Measurements from ENCODE around the gene SEPTIN1. TPM values are rescaled to one million over a fixed set of nuclear protein-coding genes. Genes with fewer than 3 reads are reported as not detected.

Gene SEPTIN1
- total and polyA plus RNA-seq, 2 experiments from 2014 or later, result 1.5 TPM; not detected in 1

GRCh38 chr16:30372038-30372712 is 10.2 kb downstream of the SEPTIN1 start:
- Histone ChIP-seq H2AFZ (no peak overlapping the region), H3K9me2 (replicated peaks; ENCODE audit: insufficient read depth) (no peaks in the 10 kb centered on the region), H3K4me1 (ENCODE audit: insufficient read depth) (peaks cover 19% of the 10 kb centered on the region), H3K4me2 (no peak overlapping the region), H3K27me3 (no peaks in the 10 kb centered on the region), H3K9me3 (ENCODE audit: low read depth) (no peaks in the 10 kb centered on the region), H3K4me3 (no peak overlapping the region), H4K20me1 (ENCODE audit: insufficient read depth, poor library complexity, severe bottlenecking) (peaks cover 26% of the 10 kb centered on the region), H3K36me3 (replicated peaks; ENCODE audit: insufficient read depth, low read depth) (no peaks in the 10 kb centered on the region), H3K27ac (peak overlapping the region; percentile 84), H3K79me2 (peaks cover 27% of the 10 kb centered on the region)
- TF ChIP-seq EZH2 (IDR thresholded peaks at IDR 0.05; ENCODE audit: borderline replicate concordance), result no peak
- TF ChIP-seq CTCF (IDR thresholded peaks at IDR 0.05; ENCODE audit: poor library complexity), result no peak
- no peak for TF ChIP-seq EZH2phosphoT487 (IDR thresholded peaks at IDR 0.05; ENCODE audit: low read depth, severe bottlenecking, unreplicated experiment)
- DNase-seq (ENCODE audit: low spot score), result peak; percentile 6
- WGBS (ENCODE audit: low lambda C conversion rate, missing lambda C conversion rate), result 91% methylated on average over 6 of the region's 6 CpGs

DNA sequence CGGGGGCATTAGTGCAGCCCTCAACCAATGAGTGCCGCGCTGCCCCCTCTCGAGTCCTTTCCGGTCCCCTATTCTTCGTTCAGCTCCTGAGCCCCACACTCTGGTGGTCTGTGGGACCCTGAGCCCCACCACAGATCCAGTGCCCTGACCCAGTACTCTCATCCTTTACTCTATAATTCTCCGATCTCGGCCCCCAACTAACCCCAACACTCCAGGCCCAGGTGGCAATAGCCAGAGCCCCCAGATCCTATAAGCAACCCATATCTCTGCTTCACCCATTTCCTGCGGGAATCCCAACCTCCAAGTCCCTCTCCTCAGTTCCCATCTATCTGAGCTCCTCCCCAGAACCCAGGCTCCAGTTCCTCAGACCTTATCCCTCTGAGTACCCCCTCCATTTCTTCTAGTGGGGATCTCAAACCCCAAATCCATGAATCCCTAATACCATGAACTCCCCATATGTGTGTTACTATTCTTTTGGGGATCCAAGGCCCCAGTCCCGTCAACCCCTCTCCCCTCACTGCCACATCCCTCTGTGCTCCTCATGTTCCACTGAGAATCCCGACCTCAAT is 11.0 kb downstream of the SEPTIN1 start:
- H4K20me1 ChIP-seq (ENCODE audit: insufficient read depth, poor library complexity, severe bottlenecking), result peaks cover 34% of the 10 kb centered on the region
- H3K4me2 ChIP-seq, result peak overlapping the region; percentile 65
- peak overlapping the region; percentile 1 for H2AFZ ChIP-seq
- H3K79me2 ChIP-seq, result peaks cover 36% of the 10 kb centered on the region
- H3K36me3 ChIP-seq (replicated peaks; ENCODE audit: insufficient read depth, low read depth), result no peaks in the 10 kb centered on the region
- H3K27ac ChIP-seq, result peak overlapping the region; percentile 84
- no peaks in the 10 kb centered on the region for H3K9me3 ChIP-seq (ENCODE audit: low read depth)
- H3K9me2 ChIP-seq (replicated peaks; ENCODE audit: insufficient read depth), result no peaks in the 10 kb centered on the region
- 34% methylated on average over 11 of the region's 11 CpGs for WGBS (ENCODE audit: low lambda C conversion rate, missing lambda C conversion rate)
- TF ChIP-seq EZH2phosphoT487 (IDR thresholded peaks at IDR 0.05; ENCODE audit: low read depth, severe bottlenecking, unreplicated experiment), result no peak
- no peak for TF ChIP-seq CTCF (IDR thresholded peaks at IDR 0.05; ENCODE audit: poor library complexity)
- TF ChIP-seq EZH2 (IDR thresholded peaks at IDR 0.05; ENCODE audit: borderline replicate concordance), result no peak
- H3K4me1 ChIP-seq (ENCODE audit: insufficient read depth), result peaks cover 12% of the 10 kb centered on the region
- H3K4me3 ChIP-seq, result no peak overlapping the region
- no peak for DNase-seq (ENCODE audit: low spot score)
- H3K27me3 ChIP-seq, result no peaks in the 10 kb centered on the region

DNA sequence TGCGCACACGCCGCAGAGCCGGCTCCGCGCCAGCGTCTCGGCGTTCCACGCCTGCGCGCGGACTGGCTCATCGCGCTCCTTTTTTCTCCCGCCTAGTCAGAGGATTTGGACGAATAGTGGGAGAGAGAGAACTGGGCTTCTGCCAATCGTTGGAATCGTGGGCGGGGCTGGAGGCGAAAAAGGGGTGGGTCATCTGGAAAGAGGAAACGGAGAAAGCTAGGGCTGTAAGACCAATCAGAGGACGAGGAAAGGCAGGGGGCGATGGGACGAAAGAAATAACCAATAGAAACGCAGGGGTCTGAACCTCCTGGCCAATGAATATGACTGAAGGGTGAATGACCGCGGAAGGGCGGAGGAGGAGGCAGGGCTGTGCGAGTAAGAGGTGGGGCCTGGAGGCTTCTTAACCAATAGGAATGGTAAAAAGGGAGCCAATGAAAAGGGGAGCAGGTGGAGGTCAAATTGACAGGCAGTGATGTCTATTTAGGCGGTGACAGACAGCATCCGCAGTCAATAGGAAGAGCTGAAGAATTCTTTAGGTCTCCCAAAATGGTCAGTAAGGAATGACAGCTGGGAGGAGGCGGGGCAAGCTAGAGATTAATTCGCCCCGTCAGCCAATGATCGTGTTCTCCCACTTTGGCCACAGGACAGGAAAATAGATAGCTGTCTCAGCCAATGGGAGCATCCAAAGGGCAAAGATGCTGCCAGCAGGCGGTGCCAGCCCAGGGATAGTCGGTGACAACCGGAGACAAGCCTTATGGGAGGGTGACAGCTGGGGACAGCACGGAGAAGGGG is 11.7 kb downstream of the SEPTIN1 start, which contains the start of gene TBC1D10B:
Gene TBC1D10B (minus strand): TSS at position 39 of the 792 bp plus-strand sequence. CDS start 311 bp downstream, outside the sequence.
- peaks cover 38% of the 10 kb centered on the region for H4K20me1 ChIP-seq (ENCODE audit: insufficient read depth, poor library complexity, severe bottlenecking)
- H3K9me3 ChIP-seq (ENCODE audit: low read depth), result no peaks in the 10 kb centered on the region
- WGBS (ENCODE audit: low lambda C conversion rate, missing lambda C conversion rate), result 2% methylated on average over 38 of the region's 40 CpGs
- peak; percentile 99 for DNase-seq (ENCODE audit: low spot score)
- peak within 1 kb of the TSS; percentile 1 for H2AFZ ChIP-seq
- TF ChIP-seq EZH2phosphoT487 (IDR thresholded peaks at IDR 0.05; ENCODE audit: low read depth, severe bottlenecking, unreplicated experiment) (no peak), EZH2 (IDR thresholded peaks at IDR 0.05; ENCODE audit: borderline replicate concordance) (no peak), CTCF (IDR thresholded peaks at IDR 0.05; ENCODE audit: poor library complexity) (no peak)
- H3K9me2 ChIP-seq (replicated peaks; ENCODE audit: insufficient read depth), result no peaks in the 10 kb centered on the region
- H3K4me3 ChIP-seq, result peak within 1 kb of the TSS; percentile 85
- peak within 1 kb of the TSS; percentile 84 for H3K27ac ChIP-seq
- H3K4me2 ChIP-seq, result peak within 1 kb of the TSS; percentile 96
- peaks cover 42% of the 10 kb centered on the region for H3K79me2 ChIP-seq
- peaks cover 12% of the 10 kb centered on the region for H3K4me1 ChIP-seq (ENCODE audit: insufficient read depth)
- H3K27me3 ChIP-seq, result no peaks in the 10 kb centered on the region
- no peaks in the 10 kb centered on the region for H3K36me3 ChIP-seq (replicated peaks; ENCODE audit: insufficient read depth, low read depth)
